K562 (cell line): ENCODE measurements around the gene PLCD1. TPM values are rescaled to one million over a fixed set of nuclear protein-coding genes. Genes with fewer than 3 reads are reported as not detected.

Experiments
- ATAC-seq: fragments of 200-7000 bp; cut with Tn5 transposase; 3 replicates; pipeline ENCODE4 v1.9.1; 2020; ENCODE audit warnings: moderate library complexity
- BruUV-seq: library from RNA; stranded (reverse); fragments of 400-500 nt; replicated peaks from 2 replicates; lab custom pipeline; 2021; lab: Mats Ljungman, UMichigan
- CTCF ChIA-PET: fragments of 300-600 bp; formaldehyde crosslinking; extraction: SDS; loops from one replicate; lab custom pipeline; 2021; ENCODE audit warnings: low intra/inter-chr PET ratio; lab: Yijun Ruan, JAX
- POLR2A ChIA-PET: fragments of 300-600, 350-650 bp; sonication (Branson Sonifier 250); formaldehyde crosslinking; extraction: SDS; loops from one replicate; lab custom pipeline; 2021; ENCODE audit warnings: antibody characterized with exemption, inconsistent platforms; lab: Yijun Ruan, JAX
- DNase-seq, 4 experiments: peaks; one replicate each; pipeline versions ENCODE4 v3.0.0 to v3.0.0-alpha.2; 2011 to 2018; ENCODE audit warnings: low spot score in 3 of 4, mixed read lengths in 3 of 4; ENCODE audit errors: extremely low read depth in 1 of 4
- FAIRE-seq: peaks from 2 replicates; lab custom pipeline; 2011; peaks lifted over from hg19 to GRCh38; lab: Jason Lieb, UNC
- H2AFZ ChIP-seq: 2 replicates; pipeline ENCODE4 v1.6.0; 2011; ENCODE audit warnings: low read depth, low read length, control low read depth, inconsistent platforms
- H3K27ac ChIP-seq: fragments of 200-600 bp; 3 replicates; pipeline ENCODE4 v1.8.0; 2011; ENCODE audit warnings: low read depth, mild to moderate bottlenecking, control low read depth, inconsistent platforms, low read length, moderate library complexity, mixed read lengths; ENCODE audit errors: extremely low read depth
- H3K27me3 ChIP-seq, 2 experiments: fragments of 300-600 bp in 1 of 2; 2 replicates in 1 of 2; 3 replicates in 1 of 2; pipeline versions ENCODE4 v1.6.0 to v1.8.0; 2011; ENCODE audit warnings: inconsistent platforms in 2 of 2, low read length in 2 of 2, mild to moderate bottlenecking in 1 of 2, mixed read lengths in 1 of 2, moderate library complexity in 1 of 2; ENCODE audit not compliant: control insufficient read depth in 2 of 2, insufficient read depth in 2 of 2
- H3K36me3 ChIP-seq: fragments of 300-600 bp; 3 replicates; pipeline ENCODE4 v1.8.0; 2011; ENCODE audit warnings: mild to moderate bottlenecking, low read length, inconsistent platforms; ENCODE audit not compliant: control insufficient read depth, insufficient read depth
- H3K4me1 ChIP-seq, 2 experiments: fragments of 200-600 bp in 1 of 2; replicated peaks in 1 of 2; 2 replicates in 1 of 2; 3 replicates in 1 of 2; pipeline versions ENCODE4 v1.5.1 to v1.8.0; 2011; ENCODE audit warnings: inconsistent platforms in 2 of 2, low read length in 2 of 2, mild to moderate bottlenecking in 1 of 2, mixed read lengths in 1 of 2, moderate library complexity in 1 of 2; ENCODE audit not compliant: control insufficient read depth in 2 of 2, insufficient read depth in 2 of 2
- H3K4me2 ChIP-seq: 2 replicates; pipeline ENCODE4 v1.6.1; 2011; ENCODE audit warnings: low read length, control low read depth, inconsistent platforms, mixed read lengths; ENCODE audit not compliant: insufficient read depth
- H3K4me3 ChIP-seq: fragments of 200-600 bp; sonication (generic), shearing (Covaris generic); 2 replicates; pipeline ENCODE4 v1.5.1; 2016; ENCODE audit warnings: control low read depth, inconsistent platforms
- H3K79me2 ChIP-seq: fragments of 200-600 bp; 3 replicates; pipeline ENCODE4 v1.8.0; 2011; ENCODE audit warnings: low read length, inconsistent platforms; ENCODE audit not compliant: control insufficient read depth, insufficient read depth
- H3K9ac ChIP-seq, 2 experiments: 2 replicates each; pipeline versions ENCODE4 v1.6.0 to v1.6.1; 2011; ENCODE audit warnings: low read depth in 2 of 2, low read length in 2 of 2, control low read depth in 1 of 2, inconsistent platforms in 1 of 2, mild to moderate bottlenecking in 1 of 2, mixed read lengths in 1 of 2; ENCODE audit not compliant: insufficient read depth in 1 of 2
- H3K9me1 ChIP-seq: one replicate; pipeline ENCODE4 v1.6.0; 2011; ENCODE audit warnings: inconsistent platforms, mild to moderate bottlenecking, low read length, moderate library complexity; ENCODE audit not compliant: control insufficient read depth, insufficient read depth
- H3K9me3 ChIP-seq: replicated peaks from 2 replicates; pipeline ENCODE4 v1.5.1; 2011; ENCODE audit warnings: low read depth, low read length, inconsistent platforms; ENCODE audit not compliant: control insufficient read depth, insufficient read depth
- H4K20me1 ChIP-seq: replicated peaks from 2 replicates; pipeline ENCODE4 v1.6.1; 2011; ENCODE audit warnings: low read length, inconsistent platforms, mixed read lengths; ENCODE audit not compliant: control insufficient read depth, insufficient read depth
- ADNP ChIP-seq: fragments of 200-800 bp; sonication (Bioruptor generic); IDR thresholded peaks from 2 replicates; pipeline ENCODE4 v1.6.1; 2016; ENCODE audit warnings: missing genetic modification characterization, missing compliant biosample characterization
- ASH1L ChIP-seq: fragments of 450-650 bp; IDR thresholded peaks from 2 replicates; pipeline ENCODE4 v1.6.1; 2018; ENCODE audit warnings: borderline replicate concordance, mild to moderate bottlenecking, low read depth; ENCODE audit not compliant: partially characterized antibody
- LCOR ChIP-seq: sonication (generic); formaldehyde crosslinking; IDR thresholded peaks from 2 replicates; pipeline ENCODE4 v1.8.0; 2022; ENCODE audit warnings: mild to moderate bottlenecking, missing genetic modification reagents
- MAZ ChIP-seq, 2 experiments: fragments of 450-650 bp in 1 of 2; sonication (generic) in 1 of 2; formaldehyde crosslinking; IDR thresholded peaks in 1 of 2; conservative IDR thresholded peaks in 1 of 2; 2 replicates each; pipeline versions ENCODE4 v1.4.0 to v1.5.0; 2020; ENCODE audit warnings: mild to moderate bottlenecking in 1 of 2, missing genetic modification reagents in 1 of 2
- NCOA1 ChIP-seq: fragments of 450-650 bp; IDR thresholded peaks from 2 replicates; pipeline ENCODE4 v1.6.1; 2016; ENCODE audit warnings: low read depth
- NEUROD1 ChIP-seq: fragments of 150-350 bp; IDR thresholded peaks from 2 replicates; pipeline ENCODE4 v1.6.1; 2014; ENCODE audit warnings: borderline replicate concordance, low read length, low read depth; ENCODE audit not compliant: partially characterized antibody
- PCBP2 ChIP-seq: fragments of 200-400 bp; formaldehyde crosslinking; IDR thresholded peaks from 2 replicates; pipeline ENCODE4 v1.6.1; 2018; ENCODE audit warnings: low read length, low read depth, mild to moderate bottlenecking, moderate library complexity; ENCODE audit not compliant: poor library complexity, severe bottlenecking
- POLR2G ChIP-seq: fragments of 200-400 bp; formaldehyde crosslinking; IDR thresholded peaks from 2 replicates; pipeline ENCODE4 v1.6.1; 2017; ENCODE audit warnings: low read depth, mild to moderate bottlenecking, antibody characterized with exemption, low read length, moderate library complexity
- RBM14 ChIP-seq: fragments of 200-400 bp; formaldehyde crosslinking; IDR thresholded peaks from 2 replicates; pipeline ENCODE4 v1.6.1; 2018; ENCODE audit warnings: low read depth, mild to moderate bottlenecking, low read length, moderate library complexity, borderline replicate concordance; ENCODE audit not compliant: insufficient read depth
- RFX1 ChIP-seq: fragments of 450-650 bp; IDR thresholded peaks from 2 replicates; pipeline ENCODE4 v1.6.1; 2016; ENCODE audit warnings: mild to moderate bottlenecking, moderate library complexity
- SAP30 ChIP-seq: fragments of 200-600 bp; sonication (generic); IDR thresholded peaks from 2 replicates; pipeline ENCODE4 v1.6.1; 2012; ENCODE audit warnings: borderline replicate concordance, low read depth, mild to moderate bottlenecking, moderate library complexity, low read length, control low read depth, inconsistent platforms; ENCODE audit not compliant: insufficient read depth, poor library complexity, severe bottlenecking
- ZKSCAN3 ChIP-seq: fragments of 250-450 bp; sonication (Bioruptor Pico); IDR thresholded peaks from 2 replicates; pipeline ENCODE4 v1.4.0; 2020
- WGBS: fragments of 100-300 bp; shearing (Covaris generic); methylation state at CpG from one replicate; pipeline ENCODE4 v1.1.6; 2016; ENCODE audit warnings: low coverage, mixed read lengths; ENCODE audit not compliant: insufficient coverage; ENCODE audit errors: missing lambda C conversion rate; 5-methylcytosine and 5-hydroxymethylcytosine counted together
- in situ Hi-C: fragments of 300-500 bp; cut with MboI; formaldehyde crosslinking; loops from 4 replicates; pipeline ENCODE4 v1.15.0; 2018; ENCODE audit warnings: inconsistent platforms, mixed read lengths
- intact Hi-C: fragments of 100-400 bp; cut with micrococcal nuclease; formaldehyde crosslinking; loops from 2 replicates; pipeline ENCODE4 v1.14.2; 2022
- polyA plus RNA-seq, 8 experiments: library from polyadenylated mRNA; depleted of rRNA in 4 of 8; stranded (reverse) in 5 of 8; unstranded in 3 of 8; fragments of >200 nt; fragmentation: Nextera tagmentation in 2 of 8; fragmentation: Illumina TruSeq in 1 of 8; extraction: Ambion mirVana in 2 of 8; extraction: Trizol in 1 of 8; gene quantifications; 2 replicates each; pipeline versions ENCODE4 v1.2.1 to v1.2.3, GENCODE V29; 2011 to 2014; ENCODE audit warnings: inconsistent platforms in 1 of 8, missing spikeins in 1 of 8
- total RNA-seq, 7 experiments: library from RNA; depleted of rRNA in 6 of 7; stranded (reverse); fragments of >200 nt in 6 of 7; fragmentation: Illumina TruSeq in 2 of 7; extraction: Trizol in 2 of 7; gene quantifications; 2 replicates each; pipeline versions ENCODE4 v1.2.1 to v1.2.3, GENCODE V29; 2011 to 2021; ENCODE audit warnings: low replicate concordance in 1 of 7
- TF ChIP-seq, protein P1 (sequence below), 2 experiments: fragments of 250-450 bp in 1 of 2; fragments of 450-650 bp in 1 of 2; sonication (Bioruptor Pico) in 1 of 2; IDR thresholded peaks; 2 replicates each; pipeline versions ENCODE4 v1.6.1 to v1.8.0; 2016 to 2021; ENCODE audit warnings: mild to moderate bottlenecking in 2 of 2, moderate library complexity in 2 of 2, missing compliant biosample characterization in 1 of 2, missing genetic modification characterization in 1 of 2
- TF ChIP-seq, protein P2 (sequence below): IDR thresholded peaks from 2 replicates; pipeline ENCODE4 v1.6.1; 2014; ENCODE audit warnings: antibody characterized with exemption
- TF ChIP-seq, protein P3 (sequence below): fragments of 250-450 bp; sonication (Bioruptor Pico); IDR thresholded peaks from 2 replicates; pipeline ENCODE4 v1.9.0; 2021; ENCODE audit warnings: mild to moderate bottlenecking, inconsistent platforms

Gene PLCD1
- total and polyA plus RNA-seq, 9 of the 15 experiments (the other 6 are each of a cell fraction or from before 2014, with no cell fraction given) = 5.4 to 209 (median 116) TPM

DNA sequence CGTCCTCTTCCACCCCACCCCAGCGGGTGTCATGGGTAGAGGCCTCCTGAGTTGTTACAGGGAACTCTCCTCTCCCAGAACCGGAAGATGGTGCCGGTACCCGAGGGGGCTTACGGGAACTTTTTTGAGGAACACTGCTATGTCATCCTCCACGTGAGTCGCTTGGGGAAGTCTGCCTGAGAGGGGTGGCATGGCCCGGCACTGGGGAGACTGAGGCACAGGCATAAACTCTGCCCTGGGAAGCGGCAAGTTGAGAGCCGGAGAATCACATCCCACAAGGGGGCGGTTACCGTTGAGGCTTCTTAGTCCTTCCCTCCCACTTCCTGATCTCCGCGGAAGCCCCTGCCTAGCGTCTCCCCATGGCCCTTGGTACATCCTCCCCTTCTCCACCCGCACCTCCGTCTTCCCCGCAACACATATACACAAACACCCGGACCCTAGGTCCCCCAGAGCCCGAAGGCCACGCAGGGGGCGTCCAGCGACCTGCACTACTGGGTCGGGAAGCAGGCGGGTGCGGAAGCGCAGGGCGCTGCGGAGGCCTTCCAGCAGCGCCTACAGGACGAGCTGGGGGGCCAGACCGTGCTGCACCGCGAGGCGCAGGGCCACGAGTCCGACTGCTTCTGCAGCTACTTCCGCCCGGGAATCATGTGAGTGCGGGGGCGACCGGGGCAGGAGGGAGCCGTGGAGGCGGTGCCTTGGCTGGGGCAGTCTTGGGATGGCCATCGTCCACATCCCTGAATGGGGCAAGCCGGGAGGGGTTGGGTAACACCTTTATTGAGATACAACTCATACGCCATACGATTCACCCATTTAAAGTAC is 35.4 kb downstream of the PLCD1 start:
- CTCF ChIA-PET = interaction anchor here (0.6 kb wide), 1 partner anchor 455 kb away, joined by 3 read pairs; no protein-coding TSS in a partner anchor
- peak; percentile 75 for FAIRE-seq
- peak overlapping the region; percentile 97 for H2AFZ ChIP-seq
- ATAC-seq = peak; percentile 80
- intact Hi-C loops (no loop called here), in situ Hi-C loops (no loop called here)
- POLR2A ChIA-PET = interaction anchor here (0.6 to 2.2 kb wide), 9 partner anchors 9 to 132 kb away, joined by 3 to 8 read pairs (median 4); no protein-coding TSS in a partner anchor
- H3K9ac ChIP-seq = peak overlapping the region; percentile 91 to 95
- no peaks in the 10 kb centered on the region for H3K27me3 ChIP-seq
- DNase-seq = peak; percentile 86 to 96 (median 90)
- H4K20me1 ChIP-seq = no peaks in the 10 kb centered on the region
- H3K9me1 ChIP-seq = peaks cover 5% of the 10 kb centered on the region
- H3K9me3 ChIP-seq = no peaks in the 10 kb centered on the region
- peak overlapping the region; percentile 56 for H3K4me3 ChIP-seq
- H3K27ac ChIP-seq = peak overlapping the region; percentile 93
- TSS peak; percentile 78 for BruUV-seq
- H3K4me2 ChIP-seq = peak overlapping the region; percentile 86
- WGBS = under 1% methylated on average over 49 of the region's 49 CpGs
- peaks cover 61 to 68% of the 10 kb centered on the region in 2 experiments for H3K4me1 ChIP-seq
- peaks cover 28% of the 10 kb centered on the region for H3K36me3 ChIP-seq
- H3K79me2 ChIP-seq = peaks cover 22% of the 10 kb centered on the region
- peak; percentile 83 for TF ChIP-seq SAP30
- 0 out of 2 replicates have a peak, but pooled peaks have one; percentile 78 for TF ChIP-seq RBM14
- no peak for TF ChIP-seq PCBP2
- TF ChIP-seq, protein P1, sequence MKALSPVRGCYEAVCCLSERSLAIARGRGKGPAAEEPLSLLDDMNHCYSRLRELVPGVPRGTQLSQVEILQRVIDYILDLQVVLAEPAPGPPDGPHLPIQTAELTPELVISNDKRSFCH (CRISPR knock-in tag; IDR thresholded peaks at IDR 0.05) = no peak
- TF ChIP-seq, protein P1 (tag; IDR thresholded peaks at IDR 0.05) = peak; percentile 76
- no peak for TF ChIP-seq ADNP (tag)
- TF ChIP-seq ASH1L = peak; percentile 66
- no peak for TF ChIP-seq RFX1
- TF ChIP-seq, protein P2, sequence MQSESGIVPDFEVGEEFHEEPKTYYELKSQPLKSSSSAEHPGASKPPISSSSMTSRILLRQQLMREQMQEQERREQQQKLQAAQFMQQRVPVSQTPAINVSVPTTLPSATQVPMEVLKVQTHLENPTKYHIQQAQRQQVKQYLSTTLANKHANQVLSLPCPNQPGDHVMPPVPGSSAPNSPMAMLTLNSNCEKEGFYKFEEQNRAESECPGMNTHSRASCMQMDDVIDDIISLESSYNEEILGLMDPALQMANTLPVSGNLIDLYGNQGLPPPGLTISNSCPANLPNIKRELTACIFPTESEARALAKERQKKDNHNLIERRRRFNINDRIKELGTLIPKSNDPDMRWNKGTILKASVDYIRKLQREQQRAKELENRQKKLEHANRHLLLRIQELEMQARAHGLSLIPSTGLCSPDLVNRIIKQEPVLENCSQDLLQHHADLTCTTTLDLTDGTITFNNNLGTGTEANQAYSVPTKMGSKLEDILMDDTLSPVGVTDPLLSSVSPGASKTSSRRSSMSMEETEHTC = peak; percentile 99
- TF ChIP-seq NCOA1 = peak; percentile 90
- TF ChIP-seq LCOR (CRISPR knock-in tag) = peak; percentile 76
- peak; percentile 100 for TF ChIP-seq POLR2G
- TF ChIP-seq MAZ (CRISPR knock-in tag; conservative IDR thresholded peaks at IDR 0.05 in 1 of 2, IDR thresholded peaks at IDR 0.05 in 1 of 2) = peak; percentile 95 to 96
- TF ChIP-seq, protein P3, sequence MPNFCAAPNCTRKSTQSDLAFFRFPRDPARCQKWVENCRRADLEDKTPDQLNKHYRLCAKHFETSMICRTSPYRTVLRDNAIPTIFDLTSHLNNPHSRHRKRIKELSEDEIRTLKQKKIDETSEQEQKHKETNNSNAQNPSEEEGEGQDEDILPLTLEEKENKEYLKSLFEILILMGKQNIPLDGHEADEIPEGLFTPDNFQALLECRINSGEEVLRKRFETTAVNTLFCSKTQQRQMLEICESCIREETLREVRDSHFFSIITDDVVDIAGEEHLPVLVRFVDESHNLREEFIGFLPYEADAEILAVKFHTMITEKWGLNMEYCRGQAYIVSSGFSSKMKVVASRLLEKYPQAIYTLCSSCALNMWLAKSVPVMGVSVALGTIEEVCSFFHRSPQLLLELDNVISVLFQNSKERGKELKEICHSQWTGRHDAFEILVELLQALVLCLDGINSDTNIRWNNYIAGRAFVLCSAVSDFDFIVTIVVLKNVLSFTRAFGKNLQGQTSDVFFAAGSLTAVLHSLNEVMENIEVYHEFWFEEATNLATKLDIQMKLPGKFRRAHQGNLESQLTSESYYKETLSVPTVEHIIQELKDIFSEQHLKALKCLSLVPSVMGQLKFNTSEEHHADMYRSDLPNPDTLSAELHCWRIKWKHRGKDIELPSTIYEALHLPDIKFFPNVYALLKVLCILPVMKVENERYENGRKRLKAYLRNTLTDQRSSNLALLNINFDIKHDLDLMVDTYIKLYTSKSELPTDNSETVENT (CRISPR knock-in tag) = peak; percentile 54; the same call in 1 of the 2 replicates
- no peak for TF ChIP-seq ZKSCAN3
- peak; percentile 79 for TF ChIP-seq NEUROD1
